HL-60 (cell line): ENCODE measurements around the gene CADM2.
A peak's percentile ranks its signal among the peaks of the same experiment; 100 is the strongest.

Source experiments
- POLR2AphosphoS5 ChIP-seq: IDR thresholded peaks from 2 replicates; pipeline ENCODE4 v1.6.1; 2012; ENCODE audit warnings: low read depth
- SPI1 ChIP-seq: IDR thresholded peaks from 2 replicates; pipeline ENCODE4 v1.6.1; 2012; ENCODE audit warnings: low read depth, mild to moderate bottlenecking, borderline replicate concordance
- TF ChIP-seq, protein P1 (sequence below): IDR thresholded peaks from one replicate; pipeline ENCODE4 v1.5.1; 2011; ENCODE audit warnings: low read length, control low read depth, inconsistent platforms; ENCODE audit not compliant: insufficient read depth
- TF ChIP-seq, protein P2 (sequence below): IDR thresholded peaks from 2 replicates; pipeline ENCODE4 v1.6.1; 2012; ENCODE audit warnings: low read depth; ENCODE audit not compliant: insufficient replicate concordance

DNA sequence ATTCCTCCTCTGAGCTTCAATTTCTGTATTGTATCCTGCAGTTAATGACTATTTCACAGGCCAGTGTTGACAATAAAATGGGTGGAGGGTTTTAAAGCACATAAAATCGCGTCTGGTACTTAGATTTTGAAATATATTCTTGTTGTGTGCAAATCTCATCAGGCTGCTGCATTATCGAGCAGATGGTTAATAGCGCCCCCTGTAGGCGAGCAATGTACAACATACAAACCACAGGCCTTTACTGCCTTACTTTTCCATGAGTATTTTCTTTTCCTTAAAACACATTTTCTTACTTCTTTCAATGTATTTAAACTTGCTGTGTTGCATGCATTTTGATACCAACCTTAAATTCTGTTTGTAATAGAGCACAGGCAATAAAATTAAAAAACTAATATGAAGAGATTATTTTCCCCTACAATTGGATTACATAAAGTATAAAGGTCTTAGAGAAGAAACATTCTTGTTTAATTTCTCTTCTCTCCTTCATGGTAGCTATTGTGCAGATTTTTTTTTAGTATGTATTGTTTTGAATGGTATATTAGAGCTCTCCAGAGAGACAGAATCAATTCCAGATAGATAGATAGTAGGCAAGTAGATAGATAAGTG lies 608.4 kb downstream of the CADM2 start:
- TF ChIP-seq, protein P1, sequence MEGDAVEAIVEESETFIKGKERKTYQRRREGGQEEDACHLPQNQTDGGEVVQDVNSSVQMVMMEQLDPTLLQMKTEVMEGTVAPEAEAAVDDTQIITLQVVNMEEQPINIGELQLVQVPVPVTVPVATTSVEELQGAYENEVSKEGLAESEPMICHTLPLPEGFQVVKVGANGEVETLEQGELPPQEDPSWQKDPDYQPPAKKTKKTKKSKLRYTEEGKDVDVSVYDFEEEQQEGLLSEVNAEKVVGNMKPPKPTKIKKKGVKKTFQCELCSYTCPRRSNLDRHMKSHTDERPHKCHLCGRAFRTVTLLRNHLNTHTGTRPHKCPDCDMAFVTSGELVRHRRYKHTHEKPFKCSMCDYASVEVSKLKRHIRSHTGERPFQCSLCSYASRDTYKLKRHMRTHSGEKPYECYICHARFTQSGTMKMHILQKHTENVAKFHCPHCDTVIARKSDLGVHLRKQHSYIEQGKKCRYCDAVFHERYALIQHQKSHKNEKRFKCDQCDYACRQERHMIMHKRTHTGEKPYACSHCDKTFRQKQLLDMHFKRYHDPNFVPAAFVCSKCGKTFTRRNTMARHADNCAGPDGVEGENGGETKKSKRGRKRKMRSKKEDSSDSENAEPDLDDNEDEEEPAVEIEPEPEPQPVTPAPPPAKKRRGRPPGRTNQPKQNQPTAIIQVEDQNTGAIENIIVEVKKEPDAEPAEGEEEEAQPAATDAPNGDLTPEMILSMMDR, result peak; percentile 68
- TF ChIP-seq SPI1 (no peak), POLR2AphosphoS5 (no peak)
- TF ChIP-seq, protein P2, sequence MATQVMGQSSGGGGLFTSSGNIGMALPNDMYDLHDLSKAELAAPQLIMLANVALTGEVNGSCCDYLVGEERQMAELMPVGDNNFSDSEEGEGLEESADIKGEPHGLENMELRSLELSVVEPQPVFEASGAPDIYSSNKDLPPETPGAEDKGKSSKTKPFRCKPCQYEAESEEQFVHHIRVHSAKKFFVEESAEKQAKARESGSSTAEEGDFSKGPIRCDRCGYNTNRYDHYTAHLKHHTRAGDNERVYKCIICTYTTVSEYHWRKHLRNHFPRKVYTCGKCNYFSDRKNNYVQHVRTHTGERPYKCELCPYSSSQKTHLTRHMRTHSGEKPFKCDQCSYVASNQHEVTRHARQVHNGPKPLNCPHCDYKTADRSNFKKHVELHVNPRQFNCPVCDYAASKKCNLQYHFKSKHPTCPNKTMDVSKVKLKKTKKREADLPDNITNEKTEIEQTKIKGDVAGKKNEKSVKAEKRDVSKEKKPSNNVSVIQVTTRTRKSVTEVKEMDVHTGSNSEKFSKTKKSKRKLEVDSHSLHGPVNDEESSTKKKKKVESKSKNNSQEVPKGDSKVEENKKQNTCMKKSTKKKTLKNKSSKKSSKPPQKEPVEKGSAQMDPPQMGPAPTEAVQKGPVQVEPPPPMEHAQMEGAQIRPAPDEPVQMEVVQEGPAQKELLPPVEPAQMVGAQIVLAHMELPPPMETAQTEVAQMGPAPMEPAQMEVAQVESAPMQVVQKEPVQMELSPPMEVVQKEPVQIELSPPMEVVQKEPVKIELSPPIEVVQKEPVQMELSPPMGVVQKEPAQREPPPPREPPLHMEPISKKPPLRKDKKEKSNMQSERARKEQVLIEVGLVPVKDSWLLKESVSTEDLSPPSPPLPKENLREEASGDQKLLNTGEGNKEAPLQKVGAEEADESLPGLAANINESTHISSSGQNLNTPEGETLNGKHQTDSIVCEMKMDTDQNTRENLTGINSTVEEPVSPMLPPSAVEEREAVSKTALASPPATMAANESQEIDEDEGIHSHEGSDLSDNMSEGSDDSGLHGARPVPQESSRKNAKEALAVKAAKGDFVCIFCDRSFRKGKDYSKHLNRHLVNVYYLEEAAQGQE, result no peak
